ENCODE data around the gene KRTAP9-4.
A peak's percentile ranks its signal among the peaks of the same experiment; 100 is the strongest.
"Not testable (repeated sequence)": the region's sequence is repeated elsewhere in the genome, so short reads cannot be mapped to it uniquely, and the experiment has no call there.

KRTAP9-4 gene

DNA sequence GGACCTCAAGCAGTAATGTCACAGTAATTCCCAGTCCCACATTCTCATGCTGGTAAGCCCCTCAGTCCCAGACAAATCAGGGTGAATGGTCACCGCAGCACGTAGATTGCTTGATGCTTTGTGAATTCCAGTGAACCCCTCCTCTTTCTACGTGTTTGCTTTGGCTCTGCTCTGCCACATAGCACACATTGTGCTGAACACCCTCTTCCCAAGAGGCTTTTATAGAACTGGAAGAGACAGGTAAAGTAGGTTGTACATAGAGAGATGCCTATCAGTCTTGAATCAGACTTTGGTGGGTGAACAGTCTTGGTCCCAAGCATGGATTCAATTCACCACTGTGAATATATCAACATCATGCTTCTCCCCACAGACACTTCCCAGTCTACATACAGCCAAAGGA, 15.1 kb downstream of the KRTAP9-4 start:
- DNase-seq (ENCODE audit: low read depth in 2 of 2), result no peak

DNA sequence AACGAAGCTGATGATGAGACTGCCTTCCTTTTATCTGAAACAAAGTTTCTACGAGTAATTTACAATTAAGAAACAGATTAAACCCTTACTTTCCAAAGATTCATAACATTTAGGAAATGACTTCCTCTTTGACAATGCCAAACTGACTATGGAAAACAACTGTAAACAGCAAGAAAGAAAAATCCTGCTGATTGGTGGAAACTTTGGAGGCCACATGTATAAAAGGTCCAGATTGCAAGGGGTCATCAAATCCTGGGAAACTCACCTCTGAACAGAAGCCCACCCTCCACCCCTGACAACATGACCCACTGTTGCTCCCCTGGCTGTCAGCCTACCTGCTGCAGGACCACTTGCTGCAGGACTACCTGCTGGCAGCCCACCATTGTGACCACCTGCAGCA, 15.6 kb downstream of the KRTAP9-4 start, which contains the start of gene KRTAP9-6:
TSS of gene KRTAP9-6 (plus strand) at position 301 of the 400 bp plus-strand sequence. CDS start at position 301, 0 bp downstream.
- DNase-seq (ENCODE audit: low read depth in 2 of 2), result no peak

DNA sequence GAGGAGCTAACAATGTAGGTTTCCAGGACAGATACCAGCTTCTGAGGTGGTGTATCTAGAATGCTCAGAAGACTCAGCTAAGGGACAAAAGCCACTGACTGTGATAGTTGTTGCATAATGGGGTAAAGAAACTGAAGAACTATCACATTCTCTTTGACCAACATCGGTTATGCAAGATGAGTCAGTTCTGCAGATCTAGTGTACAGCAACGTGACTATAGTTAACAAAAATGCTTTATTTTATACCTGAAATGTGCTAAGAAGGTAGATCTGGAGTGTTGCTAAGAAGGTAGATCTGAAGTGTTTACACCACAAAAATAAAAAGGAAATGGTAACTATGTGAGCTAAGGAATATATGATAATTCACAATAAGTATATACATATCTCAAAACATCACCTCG, 18.2 kb downstream of the KRTAP9-4 start:
- no peak for DNase-seq (ENCODE audit: low read depth in 2 of 2)

DNA sequence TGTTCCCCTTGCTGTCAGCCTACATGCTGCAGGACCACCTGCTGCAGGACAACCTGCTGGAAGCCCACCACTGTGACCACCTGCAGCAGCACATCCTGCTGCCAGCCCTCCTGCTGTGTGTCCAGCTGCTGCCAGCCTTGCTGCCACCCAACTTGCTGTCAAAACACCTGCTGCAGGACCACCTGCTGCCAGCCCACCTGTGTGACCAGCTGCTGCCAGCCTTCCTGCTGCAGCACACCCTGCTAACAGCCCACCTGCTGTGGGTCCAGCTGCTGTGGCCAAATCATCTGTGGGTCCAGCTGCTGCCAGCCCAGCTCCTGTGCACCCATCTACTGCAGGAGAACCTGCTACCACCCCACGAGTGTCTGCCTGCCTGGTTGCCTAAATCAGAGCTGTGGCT, 21.8 kb downstream of the KRTAP9-4 start:
- not testable (repeated sequence) for DNase-seq (ENCODE audit: low read depth in 2 of 2)

DNA sequence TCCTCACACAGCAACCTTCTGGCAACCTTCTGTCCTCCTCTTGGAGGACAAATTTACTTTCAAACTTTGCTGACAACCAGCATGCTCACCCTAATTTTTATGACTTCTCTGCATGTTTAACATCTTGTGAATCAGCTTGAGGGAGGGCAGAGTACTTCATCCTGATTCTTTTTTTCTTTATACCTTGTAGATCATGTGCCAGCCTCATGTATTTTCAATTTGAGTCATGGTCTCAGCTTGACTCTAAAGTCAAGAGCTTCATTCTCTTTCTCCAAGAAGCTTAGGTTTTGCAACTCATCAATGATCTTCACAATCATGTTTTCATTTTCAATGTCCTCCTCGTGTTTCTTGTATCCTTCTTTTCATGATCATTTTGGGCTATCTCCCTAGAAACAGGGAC, 22.4 kb downstream of the KRTAP9-4 start:
- no peak for DNase-seq (ENCODE audit: low read depth in 2 of 2)

DNA sequence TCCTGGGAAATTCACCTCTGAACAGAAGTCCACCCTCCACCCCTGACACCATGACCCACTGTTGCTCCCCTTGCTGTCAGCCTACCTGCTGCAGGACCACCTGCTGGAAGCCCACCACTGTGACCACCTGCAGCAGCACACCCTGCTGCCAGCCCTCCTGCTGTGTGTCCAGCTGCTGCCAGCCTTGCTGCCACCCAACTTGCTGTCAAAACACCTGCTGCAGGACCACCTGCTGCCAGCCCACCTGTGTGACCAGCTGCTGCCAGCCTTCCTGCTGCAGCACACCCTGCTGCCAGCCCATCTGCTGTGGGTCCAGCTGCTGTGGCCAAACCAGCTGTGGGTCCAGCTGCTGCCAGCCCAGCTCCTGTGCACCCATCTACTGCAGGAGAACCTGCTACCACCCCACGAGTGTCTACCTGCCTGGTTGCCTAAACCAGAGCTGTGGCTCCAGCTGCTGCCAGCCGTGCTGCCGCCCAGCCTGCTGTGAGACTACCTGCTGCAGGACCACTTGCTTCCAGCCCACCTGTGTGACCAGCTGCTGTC, 26.2 kb downstream of the KRTAP9-4 start, which contains the start of gene KRTAP9-7:
TSS of gene KRTAP9-7 (plus strand) at position 51 of the 543 bp plus-strand sequence. CDS start at position 51, 0 bp downstream.
- not testable (repeated sequence) for DNase-seq (ENCODE audit: low read depth in 2 of 2)

DNA sequence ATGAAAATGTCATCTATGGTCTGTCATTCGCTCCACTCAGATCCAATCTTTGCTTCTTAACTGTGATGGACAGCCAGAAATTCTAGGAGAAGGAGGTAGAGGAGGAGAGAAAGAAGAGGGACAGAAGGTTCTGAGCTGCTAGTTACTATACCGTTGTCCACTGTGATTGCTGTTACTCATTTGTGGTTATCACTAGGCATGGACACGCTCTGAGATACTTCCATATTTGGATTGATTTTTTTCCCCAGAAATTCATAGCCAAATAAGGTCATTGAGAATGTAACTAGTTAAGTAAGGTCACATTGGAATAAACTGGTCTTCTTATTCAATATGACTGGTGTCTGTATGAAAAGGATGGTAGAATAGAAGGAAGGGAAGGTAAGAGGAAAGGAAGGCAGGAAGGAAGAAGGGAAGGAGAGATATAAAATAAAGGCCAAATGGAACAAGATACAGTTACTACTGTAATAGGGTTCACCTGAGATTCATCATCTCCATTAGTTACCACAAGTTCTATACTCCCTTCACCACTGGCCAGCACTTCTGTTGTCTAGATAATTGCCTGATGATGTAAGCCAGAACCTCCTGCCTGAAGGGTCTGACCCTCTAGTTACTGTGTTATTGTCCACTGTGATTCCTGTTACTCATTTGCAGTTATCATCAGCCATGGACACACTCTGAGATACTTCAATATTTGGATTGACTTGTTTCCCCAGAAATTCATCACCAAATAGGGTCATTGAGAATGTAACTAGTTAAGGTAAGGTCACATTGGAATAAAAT, 28.9 kb downstream of the KRTAP9-4 start:
- no peak for DNase-seq (ENCODE audit: low read depth in 2 of 2)

DNA sequence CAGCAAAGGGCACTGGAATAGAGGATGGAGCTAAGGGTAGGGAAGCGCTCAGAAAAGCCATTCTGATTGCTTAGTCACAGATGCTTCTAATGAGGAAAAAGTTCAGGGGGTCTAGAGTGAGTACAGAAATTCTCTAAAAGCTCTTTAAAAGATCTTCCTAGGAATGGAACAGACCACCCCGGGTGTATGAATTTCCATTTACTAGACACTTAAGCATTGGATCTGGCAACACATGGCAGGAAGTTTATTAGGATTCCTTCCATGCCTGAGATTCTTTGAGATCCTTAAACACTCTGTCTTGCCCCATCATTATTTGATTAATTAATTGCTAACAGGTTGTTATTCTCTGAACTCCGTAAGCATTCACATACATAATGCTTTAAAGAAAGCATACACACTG, 34.6 kb downstream of the KRTAP9-4 start:
- DNase-seq (ENCODE audit: low read depth in 2 of 2), result peak; percentile 95 to 97

DNA sequence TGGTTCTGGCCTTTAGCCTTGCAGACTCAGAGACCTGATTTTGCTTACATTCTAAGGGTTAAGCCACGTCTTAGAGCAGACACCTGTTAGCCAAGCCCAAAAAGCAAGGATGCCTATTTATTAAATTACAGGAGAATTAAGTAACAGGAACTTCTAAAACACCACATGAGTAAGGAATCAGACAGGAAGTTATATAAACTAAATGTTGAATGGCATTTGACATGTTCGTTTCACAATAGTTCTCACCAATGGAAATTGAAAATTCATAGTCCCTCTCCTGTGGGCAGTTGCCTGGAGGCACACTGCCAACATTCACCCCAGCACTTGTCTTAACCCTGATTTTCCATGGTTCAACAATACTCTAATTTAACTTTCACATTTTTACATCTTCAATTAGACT, 35.1 kb downstream of the KRTAP9-4 start:
- DNase-seq (ENCODE audit: low read depth in 2 of 2), result no peak

DNA sequence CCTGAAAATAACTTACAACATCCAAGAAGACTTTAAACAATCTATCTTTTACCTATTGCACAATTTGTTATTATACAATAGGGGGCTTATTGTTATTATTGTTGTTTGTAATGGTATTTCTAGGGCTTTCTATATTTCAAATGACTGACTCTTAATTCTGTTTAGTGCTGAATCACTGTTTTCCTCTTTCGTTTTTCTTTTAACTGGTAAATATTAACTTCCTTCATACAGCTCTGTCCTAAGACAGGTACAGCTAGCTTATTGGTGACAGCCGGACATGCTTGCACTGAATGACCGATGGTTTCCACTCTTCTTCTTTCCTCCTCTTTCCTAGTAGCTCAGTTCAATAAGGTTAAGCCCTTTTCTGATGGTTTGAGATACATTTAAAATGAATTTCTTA, 37.6 kb downstream of the KRTAP9-4 start:
- DNase-seq (ENCODE audit: low read depth in 2 of 2), result no peak

DNA sequence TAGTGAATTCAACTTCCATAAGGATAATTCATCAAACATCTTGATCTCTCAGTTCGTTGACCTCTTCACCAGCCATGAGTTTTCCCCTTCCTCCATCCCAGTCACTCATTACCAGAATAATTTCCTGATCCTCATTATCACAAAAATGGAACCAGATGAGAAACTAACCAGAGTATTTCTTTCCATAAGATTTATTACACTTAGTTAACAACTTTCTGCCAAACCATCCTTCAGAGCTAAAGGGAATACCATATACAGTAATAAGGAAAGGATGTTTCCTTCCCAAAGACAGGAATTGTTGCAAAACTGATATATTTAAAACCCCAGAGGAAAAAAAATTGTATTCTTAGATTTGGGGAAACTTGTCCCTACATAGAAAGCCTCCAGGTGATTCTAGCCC, 44.5 kb downstream of the KRTAP9-4 start:
- DNase-seq (ENCODE audit: low read depth in 2 of 2), result peak; percentile 66 to 69

DNA sequence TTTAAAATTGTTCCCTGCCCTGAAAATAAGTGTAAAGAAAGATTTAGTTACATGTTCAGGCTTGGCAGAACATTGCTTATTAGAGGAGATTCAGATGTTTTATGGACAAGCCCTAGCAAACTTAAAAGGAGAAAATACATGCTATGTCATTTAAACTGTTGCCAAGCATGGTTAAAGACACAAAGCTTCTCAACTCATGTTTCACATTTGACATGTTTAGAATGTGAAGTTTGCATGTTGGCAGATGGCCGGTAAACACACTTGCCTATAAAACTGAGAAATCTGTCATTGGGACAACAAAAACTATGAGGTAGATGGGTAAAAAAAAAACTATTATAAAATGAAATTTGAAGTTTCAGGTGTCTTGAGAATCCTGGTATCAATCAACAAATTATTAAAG, 47.4 kb downstream of the KRTAP9-4 start:
- DNase-seq (ENCODE audit: low read depth in 2 of 2), result no peak

DNA sequence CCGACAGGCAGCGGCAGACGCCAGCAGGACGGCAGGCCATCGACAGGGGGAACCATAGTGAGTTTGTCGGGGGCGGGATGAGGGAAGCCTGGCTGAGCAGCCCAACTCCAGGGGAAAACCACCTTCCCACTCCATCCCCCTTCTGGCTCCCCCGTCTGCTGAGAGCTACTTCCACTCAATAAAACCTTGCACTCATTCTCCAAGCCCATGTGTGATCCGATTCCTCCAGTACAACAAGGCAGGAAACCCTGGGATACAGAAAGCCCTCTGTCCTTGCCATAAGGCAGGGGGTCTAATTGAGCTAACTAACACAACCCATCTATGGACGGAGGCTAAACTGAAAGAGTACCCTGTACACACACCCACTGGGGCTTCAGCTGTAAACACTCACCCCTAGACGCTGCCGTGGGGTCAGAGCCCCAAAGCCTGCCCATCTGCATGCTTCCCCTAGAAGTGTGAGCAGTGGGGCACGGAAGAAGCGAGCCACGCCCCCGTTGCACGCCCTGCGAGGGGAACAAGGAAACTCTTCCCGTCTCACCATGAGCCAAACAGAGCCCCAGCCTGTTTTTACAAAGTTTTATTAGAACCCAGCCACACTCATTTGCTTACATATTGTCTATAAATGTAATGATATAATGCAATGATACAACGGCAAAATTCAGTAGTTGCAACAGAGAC, 49.1 kb downstream of the KRTAP9-4 start:
- DNase-seq (ENCODE audit: low read depth in 2 of 2), result no peak
